Left cardiac atrium (tissue), 4 donors: ENCODE data around the gene ERCC6L. TPM values are rescaled to one million over a fixed set of nuclear protein-coding genes. Genes with fewer than 3 reads are reported as not detected.
"Not testable (repeated sequence)": the region's sequence is repeated elsewhere in the genome, so short reads cannot be mapped to it uniquely, and the experiment has no call there.

Source experiments
- ATAC-seq, 2 donors: fragments of 200-7000 bp; cut with Tn5 transposase; one replicate each; pipeline ENCODE4 v1.9.1; 2020; ENCODE audit warnings: mild to moderate bottlenecking in 2 of 2, moderate library complexity in 2 of 2
- DNase-seq: peaks from one replicate; pipeline ENCODE4 v3.0.0-alpha.2; 2020
- intact Hi-C, 2 donors: fragments of 100-400 bp; cut with DNase I; formaldehyde crosslinking; loops; one replicate each; pipeline versions ENCODE4 v1.14.1 to v1.15.1; 2022 to 2023
- total RNA-seq, 2 donors: library from RNA; stranded (reverse); fragmentation: NEBNext Ultra II Directional; extraction: Animal tissue kit (Norgen Biotek cat#: 25700); gene quantifications; one replicate each; pipeline ENCODE4 v1.2.1, GENCODE V29; 2021
- donor health status: DM: no; HTN: yes; CAD: no.
- donor health status: DM: no; HTN: yes; CAD: no; lungs with severe emphysema.
- donor health status: DM: yes; HTN: yes; CAD: no.
- donor health status: Dilated cardiomyopathy.

The ERCC6L gene
- total RNA-seq, 2 donors from 2014 or later: 0.10 to 0.18 TPM

- intact Hi-C loops: no loop called here
- ATAC-seq (no peak), DNase-seq (no peak)
Observed at GRCh38 chrX:72255864-72256263, 17.0 kb upstream of the ERCC6L start.

GRCh38 chrX:72255445-72255844 is 16.6 kb upstream of the ERCC6L start:
- ATAC-seq: no peak
- intact Hi-C loops: no loop called here
- DNase-seq: no peak

DNA sequence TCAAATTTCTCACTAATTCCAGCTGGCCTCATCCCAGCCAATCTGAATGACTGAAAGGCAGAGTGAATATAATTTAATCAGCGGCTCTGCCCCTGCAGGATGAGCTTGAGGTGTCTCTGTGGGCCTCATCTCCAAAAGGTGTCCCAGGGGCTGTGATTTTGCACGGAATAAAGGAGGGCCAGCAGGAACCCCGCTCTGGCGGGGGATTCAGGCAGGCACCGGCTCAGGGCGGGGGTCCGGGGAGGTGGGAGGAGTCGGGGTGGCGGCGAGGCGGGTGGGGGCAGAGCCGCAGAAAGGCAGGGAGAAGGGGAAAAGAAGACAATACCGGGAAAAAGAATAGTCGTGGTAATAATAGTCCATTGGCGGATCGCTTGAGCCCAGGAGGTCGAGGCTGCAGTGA is 16.0 kb upstream of the ERCC6L start:
- DNase-seq (no peak), ATAC-seq (no peak)
- intact Hi-C loops: no loop called here

DNA sequence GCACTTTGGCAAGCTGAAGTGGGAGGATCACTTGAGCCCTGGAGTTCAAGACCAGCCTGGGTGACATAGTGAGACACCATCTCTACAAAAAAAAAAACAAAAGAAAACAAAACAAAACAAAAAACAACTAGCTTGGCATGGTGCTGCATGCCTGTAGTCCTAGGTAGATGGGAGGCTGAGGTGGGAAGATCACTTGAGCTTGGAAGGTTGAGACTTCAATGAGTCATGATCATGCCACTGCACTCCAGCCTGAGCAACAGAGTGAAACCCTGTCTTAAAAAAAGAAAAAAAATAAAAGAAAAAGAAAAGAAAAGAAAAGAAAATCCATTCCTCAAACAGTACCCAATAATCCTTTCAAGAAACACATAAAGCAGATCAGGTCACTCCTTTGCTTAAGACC is 14.9 kb upstream of the ERCC6L start:
- intact Hi-C loops: no loop called here
- ATAC-seq (no peak), DNase-seq (no peak)

GRCh38 chrX:72247206-72247942 is 8.5 kb upstream of the ERCC6L start:
- DNase-seq (peak; percentile 46), ATAC-seq (no peak)
- intact Hi-C loops: loop anchor here in 1 of 2 donors (5.0 kb wide), 1 partner anchor 295 kb away; no protein-coding TSS in a partner anchor

DNA sequence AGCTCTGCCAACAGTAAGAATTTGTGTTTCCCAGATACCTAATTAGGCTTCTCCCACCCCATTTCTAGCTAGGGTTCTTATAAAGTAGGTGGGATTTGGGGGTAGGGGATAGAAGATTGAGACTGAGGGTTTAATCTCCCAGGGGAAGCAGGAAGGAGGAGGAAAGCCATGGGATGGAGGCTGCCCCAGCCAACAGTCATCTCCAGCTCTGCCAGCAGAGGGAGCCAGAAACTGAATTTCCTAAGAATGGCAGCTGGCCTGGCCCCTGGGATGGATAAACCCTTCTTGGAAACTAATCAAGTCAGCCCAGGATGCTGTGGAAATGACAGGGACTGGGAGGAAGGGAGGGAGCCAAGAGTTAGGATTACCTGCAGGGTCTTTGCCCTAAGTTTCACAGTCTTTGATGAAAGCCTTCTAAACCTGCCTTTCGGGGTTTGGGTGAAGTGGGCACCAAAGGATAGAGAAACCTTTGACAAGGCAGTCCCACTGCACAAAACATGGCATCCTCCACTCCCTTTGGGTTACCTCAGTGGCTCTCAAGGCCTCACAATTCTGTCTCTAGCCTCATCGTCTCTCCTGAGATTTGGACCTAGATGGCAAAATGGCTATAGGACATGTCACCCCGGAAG is 6.7 kb upstream of the ERCC6L start:
- ATAC-seq (peak; percentile 66 to 72), DNase-seq (peak; percentile 57)
- intact Hi-C loops: loop anchor here in 1 of 2 donors (5.0 kb wide), 1 partner anchor 297 kb away; no protein-coding TSS in a partner anchor

GRCh38 chrX:72243472-72243871 is 4.6 kb upstream of the ERCC6L start:
- ATAC-seq: no peak
- DNase-seq: no peak
- intact Hi-C loops: no loop called here

- DNase-seq (no peak), ATAC-seq (no peak)
- intact Hi-C loops: no loop called here
Observed at GRCh38 chrX:72240976-72241375, 2.1 kb upstream of the ERCC6L start.

- intact Hi-C loops: no loop called here
- ATAC-seq (no peak), DNase-seq (no peak)
Observed at GRCh38 chrX:72238183-72238582, 644 bp downstream of the ERCC6L start.

GRCh38 chrX:72236841-72237240 is 2.0 kb downstream of the ERCC6L start:
- no peak for ATAC-seq
- intact Hi-C loops: no loop called here

GRCh38 chrX:72230290-72230689 is 8.5 kb downstream of the ERCC6L start:
- intact Hi-C loops: no loop called here
- no peak for ATAC-seq

More at GRCh38 chrX:72236841-72237240, 2.0 kb downstream of the ERCC6L start:
- DNase-seq: no peak

GRCh38 chrX:72220375-72220774 is 18.5 kb downstream of the ERCC6L start:
- ATAC-seq, intact Hi-C loops, DNase-seq: not testable (repeated sequence)

More at GRCh38 chrX:72230290-72230689, 8.5 kb downstream of the ERCC6L start:
- DNase-seq: no peak

- intact Hi-C loops: no loop called here
- DNase-seq (no peak), ATAC-seq (no peak)
Observed at GRCh38 chrX:72216973-72217372, 21.9 kb downstream of the ERCC6L start.

- intact Hi-C loops: no loop called here
- DNase-seq (no peak), ATAC-seq (no peak)
Observed at GRCh38 chrX:72208126-72208800, 30.6 kb downstream of the ERCC6L start.

- DNase-seq (no peak), ATAC-seq (no peak)
- intact Hi-C loops: no loop called here
Observed at GRCh38 chrX:72207366-72207765, 31.5 kb downstream of the ERCC6L start.

DNA sequence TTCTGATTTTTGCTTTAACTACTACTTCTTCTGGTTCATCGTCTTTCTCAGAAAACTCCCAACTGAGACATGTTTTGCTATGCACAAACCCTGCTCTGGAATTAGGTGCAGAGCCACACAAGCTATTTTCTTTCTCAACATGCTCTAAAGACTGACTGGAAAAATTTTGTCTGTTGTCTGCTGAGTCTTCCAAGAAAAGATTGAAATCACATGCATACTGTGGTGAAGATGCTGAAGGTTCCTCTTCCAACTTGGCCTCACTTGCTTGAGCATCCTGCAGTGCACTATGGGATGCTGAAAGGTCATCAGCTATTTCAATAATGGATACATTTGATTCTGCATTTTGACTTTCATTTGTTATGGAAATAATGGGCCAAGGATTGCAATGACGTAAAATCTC is 33.1 kb downstream of the ERCC6L start:
- intact Hi-C loops: no loop called here
- no peak for DNase-seq
- no peak for ATAC-seq

- no peak for ATAC-seq
- intact Hi-C loops: no loop called here
- DNase-seq: no peak
Observed at GRCh38 chrX:72203421-72203820, 35.4 kb downstream of the ERCC6L start.

DNA sequence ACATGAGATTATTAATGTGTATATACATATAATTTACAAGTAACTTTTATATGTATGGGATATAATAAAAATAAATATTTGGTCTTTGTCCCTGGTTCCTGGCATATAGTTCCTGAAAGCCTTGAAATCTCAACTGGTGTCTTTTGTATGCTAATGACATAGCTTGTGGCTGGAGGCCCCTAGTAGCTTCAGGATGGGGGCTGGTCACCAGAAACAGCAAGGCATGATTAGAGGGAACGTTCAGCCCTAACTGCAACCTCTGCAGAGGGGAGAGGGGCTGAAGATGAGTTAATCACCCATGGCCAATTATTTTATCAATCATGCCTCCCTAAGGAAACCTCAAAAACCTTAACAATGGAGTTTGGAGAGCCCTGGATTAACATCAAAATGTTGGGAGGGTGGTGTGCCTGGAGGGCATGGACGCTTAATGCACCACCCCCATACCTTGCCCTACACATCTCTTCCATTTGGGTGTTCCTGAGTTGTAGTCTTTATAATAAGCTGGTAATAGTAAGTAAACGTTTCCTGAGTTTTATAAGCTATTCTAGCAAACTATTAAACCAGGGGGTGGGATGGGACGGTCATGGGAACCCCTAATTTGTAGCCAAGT is 35.9 kb downstream of the ERCC6L start:
- DNase-seq (no peak), ATAC-seq (no peak)
- intact Hi-C loops: no loop called here

DNA sequence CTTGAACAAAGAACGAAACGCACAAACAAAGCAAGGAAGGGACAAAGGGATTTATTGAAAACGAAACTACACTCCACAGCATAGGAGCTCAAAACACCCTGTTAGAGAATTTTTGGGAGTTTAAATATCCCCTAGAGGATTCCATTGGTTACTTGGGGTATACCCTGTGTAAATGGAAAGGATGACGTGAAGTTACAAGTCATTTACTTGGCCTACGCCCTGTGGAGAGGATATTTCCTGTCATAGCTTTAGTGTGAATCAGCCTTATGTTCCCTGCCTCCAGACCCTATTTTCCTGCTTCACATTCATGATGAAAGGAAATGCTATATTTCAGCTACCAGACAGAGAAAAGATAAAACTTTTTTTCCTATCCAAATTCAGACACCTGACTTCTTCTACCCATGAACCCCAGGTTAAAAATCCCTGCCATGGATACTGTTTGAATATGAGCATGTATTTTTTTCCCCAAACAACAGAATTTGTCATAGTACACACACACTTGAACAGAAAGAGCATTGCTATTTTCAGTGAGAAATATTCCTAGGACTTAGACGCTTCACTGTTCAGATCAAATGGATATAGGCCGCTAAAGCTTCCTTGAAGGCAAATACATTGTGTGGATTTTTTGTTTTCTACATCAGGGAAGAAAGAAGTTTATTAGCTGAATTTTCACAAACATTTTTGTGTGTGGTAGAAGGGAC is 36.8 kb downstream of the ERCC6L start:
- ATAC-seq: no peak
- DNase-seq: no peak
- intact Hi-C loops: no loop called here
